Measurements from ENCODE around the gene PARD6A.

Gene PARD6A

GRCh38 chr16:67654403-67654911, 6.3 kb upstream of the PARD6A start:
- DNase-seq: no peak

GRCh38 chr16:67655363-67655762, 5.4 kb upstream of the PARD6A start:
- no peak for DNase-seq

GRCh38 chr16:67656344-67657016, 4.3 kb upstream of the PARD6A start:
- no peak for DNase-seq

GRCh38 chr16:67657017-67657608, 3.6 kb upstream of the PARD6A start:
- DNase-seq: no peak

- DNase-seq: no peak
These were observed 2.8 kb upstream of the PARD6A start for GRCh38 chr16:67657751-67658518.

GRCh38 chr16:67658849-67659674, 1.7 kb upstream of the PARD6A start:
- DNase-seq: no peak

GRCh38 chr16:67659675-67660563, 841 bp upstream of the PARD6A start, which contains the start of gene ACD:
TSS of gene ACD (minus strand) at chr16:67660260. CDS start at chr16:67660220, 40 bp downstream.
- peak; percentile 64 for DNase-seq

- no peak for DNase-seq
These were observed 471 bp downstream of the PARD6A start for GRCh38 chr16:67661101-67661761.

GRCh38 chr16:67661886-67662652, 1.3 kb downstream of the PARD6A start:
- no peak for DNase-seq

- no peak for DNase-seq
These were observed 1.9 kb downstream of the PARD6A start for GRCh38 chr16:67662653-67663010.

- no peak for DNase-seq
These were observed 2.6 kb downstream of the PARD6A start for GRCh38 chr16:67663151-67663876.

- DNase-seq: no peak
These were observed 3.1 kb downstream of the PARD6A start for GRCh38 chr16:67663877-67664222.

- DNase-seq: no peak
These were observed 3.5 kb downstream of the PARD6A start for GRCh38 chr16:67664258-67664657.

- no peak for DNase-seq
These were observed 4.1 kb downstream of the PARD6A start for GRCh38 chr16:67664871-67665270.

- DNase-seq: no peak
These were observed 4.8 kb downstream of the PARD6A start for GRCh38 chr16:67665598-67665997.

GRCh38 chr16:67666032-67666551, 5.3 kb downstream of the PARD6A start:
- DNase-seq: no peak

- no peak for DNase-seq
These were observed 6.0 kb downstream of the PARD6A start, which contains the start of the genes C16orf86 and ENKD1 for GRCh38 chr16:67666559-67667452. TSS of gene C16orf86 (plus strand) at chr16:67666814. CDS start at chr16:67666971, 157 bp downstream. TSS of gene ENKD1 (minus strand) at chr16:67666750. CDS start at chr16:67666442, 308 bp downstream.

GRCh38 chr16:67667453-67667816, 6.7 kb downstream of the PARD6A start:
- DNase-seq: no peak

All from cortex of kidney (tissue), 1 donor.